Measurements from ENCODE around the gene CMTM8. TPM values are rescaled to one million over a fixed set of nuclear protein-coding genes. Genes with fewer than 3 reads are reported as not detected.

CMTM8 gene
- polyA plus RNA-seq, 1 donor = 1.0 TPM

DNA sequence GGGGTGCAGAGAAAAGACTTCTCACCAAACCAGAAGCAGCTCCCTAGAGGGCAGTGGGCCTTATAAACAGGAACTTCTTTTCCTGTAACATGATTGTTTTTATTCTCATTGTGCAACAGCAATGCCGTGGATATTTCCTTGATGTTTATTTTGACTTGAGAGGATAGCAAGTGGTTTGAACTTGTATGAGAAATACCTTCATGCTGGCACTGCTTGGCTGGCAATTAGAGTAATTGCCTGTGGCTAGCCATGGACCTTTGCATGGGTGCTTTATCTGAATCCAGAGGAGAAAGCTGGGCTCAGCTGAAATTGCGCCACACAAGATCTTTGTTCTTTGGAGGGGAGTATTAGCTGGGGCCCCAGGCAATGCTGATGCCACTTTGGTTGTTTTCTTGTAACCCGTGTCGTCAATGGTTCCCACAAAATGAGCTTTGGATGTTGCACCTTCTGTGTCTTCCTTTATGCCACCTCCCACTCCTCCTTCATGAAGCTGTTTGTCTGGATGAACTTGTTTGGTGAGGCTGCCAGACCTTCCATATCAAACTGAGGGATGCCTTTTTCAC, 37.9 kb downstream of the CMTM8 start:
- no peak for DNase-seq (ENCODE audit: low read depth)

DNA sequence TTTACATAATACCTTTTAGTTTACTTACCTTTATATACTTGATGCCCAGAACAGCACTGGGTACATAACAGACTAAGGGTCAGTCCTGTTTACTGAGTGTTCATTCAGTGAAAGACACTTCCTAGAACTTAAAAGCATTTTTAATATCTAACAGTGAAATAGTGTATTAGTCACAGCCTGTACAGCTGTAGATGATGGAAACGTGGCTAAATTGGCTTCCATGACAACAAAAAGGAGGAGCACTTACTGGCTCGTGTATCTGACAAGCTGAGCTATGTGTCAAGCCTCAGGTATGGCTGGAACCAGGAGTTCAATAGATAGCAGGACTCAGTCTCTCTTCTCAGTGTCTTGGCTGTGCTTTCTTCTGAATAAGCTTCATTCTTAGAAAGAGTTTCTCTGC, 40.2 kb downstream of the CMTM8 start:
- no peak for DNase-seq (ENCODE audit: low read depth)

DNA sequence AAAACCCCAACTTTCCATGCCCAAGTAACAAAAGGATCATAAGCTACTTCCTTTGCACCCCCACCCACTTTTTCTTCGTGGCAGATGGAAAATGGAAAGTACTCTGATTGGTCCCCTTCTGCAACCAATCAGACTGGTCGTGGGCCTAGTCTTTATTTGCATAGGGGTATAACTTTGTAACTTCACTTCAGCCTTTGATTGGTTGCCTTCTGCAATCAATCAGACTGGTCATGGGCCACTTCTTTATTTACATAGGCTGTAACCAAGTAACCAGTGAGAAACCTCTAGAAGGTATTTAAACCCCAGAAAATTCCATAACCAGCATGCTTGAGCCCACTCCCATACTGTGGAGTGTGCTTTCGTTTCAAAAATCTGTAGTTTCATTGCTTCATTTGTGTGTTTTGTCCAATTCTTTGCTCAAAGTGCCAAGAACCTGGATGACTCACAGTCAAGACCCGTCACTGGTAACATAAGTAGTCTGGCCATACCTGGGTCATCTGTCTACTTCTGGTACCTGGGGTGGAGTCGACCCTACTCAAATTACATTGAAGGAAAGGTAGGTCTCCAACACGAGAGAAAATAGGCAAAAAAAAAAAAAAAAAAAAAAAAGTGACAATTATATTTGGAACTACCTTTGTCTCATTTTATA, 41.9 kb downstream of the CMTM8 start:
- no peak for DNase-seq (ENCODE audit: low read depth)

DNA sequence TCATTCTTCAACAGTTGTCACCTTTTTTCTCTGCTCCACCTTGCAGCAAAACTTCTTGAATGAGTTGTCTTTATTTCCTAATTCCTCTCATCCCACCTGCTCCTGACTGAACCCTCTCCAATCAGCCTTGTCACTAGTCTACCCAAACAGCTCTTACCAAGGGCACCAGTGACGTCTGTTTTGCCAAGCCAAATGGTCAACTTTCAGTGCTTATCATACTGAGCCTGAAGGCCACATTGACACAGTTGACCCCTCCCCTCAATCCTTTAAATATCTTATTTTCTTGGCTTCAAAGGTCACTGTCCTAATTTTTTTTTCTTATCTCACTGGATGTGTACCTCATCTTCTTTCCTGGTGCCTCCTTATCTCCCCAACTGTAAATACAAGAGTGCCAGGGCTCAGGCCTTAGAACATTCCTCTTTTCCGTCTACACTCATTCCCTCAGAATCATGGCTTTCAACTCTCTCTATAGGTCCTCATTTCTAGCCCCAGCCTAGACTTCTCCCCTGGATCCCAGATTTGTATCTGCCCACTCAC, 43.2 kb downstream of the CMTM8 start:
- no peak for DNase-seq (ENCODE audit: low read depth)

DNA sequence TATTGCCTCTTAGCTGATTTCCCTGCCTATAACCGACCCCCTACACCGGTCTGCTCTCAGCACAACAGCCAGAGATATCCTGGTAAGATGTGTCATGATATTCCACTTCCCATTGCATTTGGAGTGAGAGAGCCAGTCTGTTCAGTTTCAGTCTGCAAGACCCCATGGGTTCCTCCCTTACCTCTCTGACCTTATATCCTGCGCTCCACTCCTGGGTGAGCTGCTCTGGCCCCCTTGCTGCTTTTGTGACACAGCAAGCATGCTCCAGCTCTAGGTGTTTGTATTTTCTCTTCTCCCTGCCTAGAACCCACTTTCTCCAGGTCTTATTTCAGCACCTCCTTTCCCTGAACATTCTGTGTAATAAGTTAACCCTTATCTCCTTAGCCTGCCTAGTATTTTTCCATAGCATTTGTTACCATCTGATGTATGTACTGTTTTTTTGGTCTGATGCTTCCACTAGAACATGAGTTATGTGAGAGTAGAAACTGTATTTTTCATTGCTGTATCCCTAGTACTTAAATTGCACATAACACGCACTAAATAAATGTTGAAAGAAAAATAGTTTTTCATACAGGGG, 44.2 kb downstream of the CMTM8 start:
- no peak for DNase-seq (ENCODE audit: low read depth)

DNA sequence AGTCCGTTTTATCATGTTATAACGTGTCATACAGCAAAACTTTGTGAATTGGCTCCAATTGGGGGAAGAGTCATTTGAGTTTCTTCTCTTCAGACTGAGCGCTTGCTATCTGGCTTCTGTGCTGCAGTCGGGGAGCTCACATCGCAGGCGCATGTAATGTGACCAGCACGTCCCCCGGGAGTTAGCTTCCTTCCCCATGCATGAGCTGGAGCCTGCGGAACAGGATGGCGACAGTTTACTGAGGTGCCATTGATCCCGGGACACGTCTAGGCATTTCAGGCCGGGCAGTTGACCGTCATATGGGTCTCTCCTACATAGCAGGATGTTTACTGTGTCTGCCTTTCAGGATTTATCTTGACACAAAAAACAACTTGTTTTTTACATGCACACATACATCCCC, 44.8 kb downstream of the CMTM8 start:
- no peak for DNase-seq (ENCODE audit: low read depth)

DNA sequence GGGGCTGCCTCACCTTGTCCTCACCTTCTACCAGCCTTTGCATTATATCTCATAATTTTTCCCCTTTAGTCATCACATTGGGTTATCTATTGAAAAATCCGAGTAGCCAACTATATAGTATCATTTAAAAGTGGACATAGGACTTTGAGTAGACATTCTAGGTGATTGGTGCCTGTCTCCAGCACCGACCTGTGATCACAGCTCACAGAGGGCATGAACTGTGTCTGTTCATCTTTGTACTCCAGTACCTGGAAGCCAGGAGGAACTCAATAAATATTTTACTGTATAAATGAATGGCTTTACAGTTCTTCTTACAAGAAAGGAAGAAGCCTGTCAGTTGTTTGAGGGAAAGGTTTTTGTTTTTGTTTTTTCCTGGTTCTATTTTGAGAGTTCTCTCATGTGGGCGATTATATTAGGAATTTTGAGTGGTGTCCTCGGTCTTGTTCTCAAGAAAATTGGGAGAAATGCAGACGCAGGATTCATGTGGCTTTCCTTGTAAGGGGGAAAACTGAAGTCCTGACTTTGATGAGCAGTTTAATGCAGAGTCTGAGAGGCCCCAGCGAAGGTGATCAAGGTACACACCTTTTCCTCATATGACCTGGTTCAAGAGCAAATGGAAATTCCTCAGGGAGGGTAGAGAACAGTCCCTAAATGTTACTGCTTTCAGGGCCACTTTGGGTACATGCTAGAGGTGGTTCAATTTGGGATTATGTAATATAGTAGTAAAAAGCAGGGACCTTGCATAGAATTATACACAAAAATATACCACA, 46.1 kb downstream of the CMTM8 start:
- no peak for DNase-seq (ENCODE audit: low read depth)

DNA sequence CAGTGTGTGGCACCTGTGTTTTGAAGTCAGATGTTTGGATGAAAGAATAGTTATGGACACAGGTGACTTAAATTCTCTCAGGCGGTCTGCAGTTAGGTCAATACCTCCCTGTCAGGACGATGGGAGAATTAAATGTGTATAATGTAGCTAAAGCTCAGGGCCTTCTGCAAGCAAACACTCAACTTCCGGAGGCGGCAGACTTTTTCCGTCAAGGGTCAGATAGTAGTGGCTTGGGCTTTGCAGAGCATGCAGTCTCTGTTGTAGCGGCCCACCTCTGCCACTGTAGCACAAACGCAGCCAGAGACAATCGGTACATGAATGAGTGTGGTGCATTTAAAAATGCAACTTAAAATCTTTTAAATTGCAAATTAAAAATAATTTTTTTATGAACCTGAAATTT, 47.4 kb downstream of the CMTM8 start:
- no peak for DNase-seq (ENCODE audit: low read depth)

DNA sequence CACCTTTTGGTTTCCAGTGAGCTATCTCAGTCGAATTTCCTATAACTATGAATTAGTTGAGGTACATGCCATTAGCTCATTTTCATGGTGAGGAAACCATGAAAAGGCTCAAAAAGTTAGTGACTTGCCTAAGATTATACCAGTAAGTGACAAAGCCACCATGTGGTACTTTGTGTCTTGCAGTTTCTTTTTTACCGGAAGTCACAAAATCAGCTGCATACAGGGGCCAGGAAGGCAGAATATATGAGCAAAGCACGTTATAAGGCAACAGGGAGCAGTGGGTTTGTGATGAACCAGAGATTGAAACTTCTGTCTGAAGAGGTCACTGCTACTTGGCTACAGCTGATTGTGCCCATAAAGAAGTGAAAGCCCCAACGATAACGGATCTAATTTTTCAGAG, 50.3 kb downstream of the CMTM8 start:
- no peak for DNase-seq (ENCODE audit: low read depth)

DNA sequence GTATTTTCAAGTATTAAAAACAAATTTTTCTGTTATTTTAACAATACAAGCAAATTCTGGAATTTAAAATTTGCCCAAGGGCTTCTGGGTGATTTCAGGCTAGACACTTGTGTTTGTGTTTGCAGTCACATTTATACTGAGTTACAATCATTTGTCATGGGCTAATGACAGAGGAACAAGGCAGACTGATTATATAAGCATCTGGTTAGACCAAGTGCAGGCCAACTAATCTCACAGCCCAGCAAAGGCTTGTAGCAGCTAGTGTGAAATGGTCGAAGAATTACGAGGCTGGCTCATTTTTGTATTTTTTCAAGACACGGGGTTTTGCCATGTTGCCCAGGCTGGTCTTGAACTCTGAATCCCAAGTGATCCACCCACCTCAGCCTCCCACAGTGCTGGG, 52.1 kb downstream of the CMTM8 start:
- DNase-seq (ENCODE audit: low read depth) = no peak

DNA sequence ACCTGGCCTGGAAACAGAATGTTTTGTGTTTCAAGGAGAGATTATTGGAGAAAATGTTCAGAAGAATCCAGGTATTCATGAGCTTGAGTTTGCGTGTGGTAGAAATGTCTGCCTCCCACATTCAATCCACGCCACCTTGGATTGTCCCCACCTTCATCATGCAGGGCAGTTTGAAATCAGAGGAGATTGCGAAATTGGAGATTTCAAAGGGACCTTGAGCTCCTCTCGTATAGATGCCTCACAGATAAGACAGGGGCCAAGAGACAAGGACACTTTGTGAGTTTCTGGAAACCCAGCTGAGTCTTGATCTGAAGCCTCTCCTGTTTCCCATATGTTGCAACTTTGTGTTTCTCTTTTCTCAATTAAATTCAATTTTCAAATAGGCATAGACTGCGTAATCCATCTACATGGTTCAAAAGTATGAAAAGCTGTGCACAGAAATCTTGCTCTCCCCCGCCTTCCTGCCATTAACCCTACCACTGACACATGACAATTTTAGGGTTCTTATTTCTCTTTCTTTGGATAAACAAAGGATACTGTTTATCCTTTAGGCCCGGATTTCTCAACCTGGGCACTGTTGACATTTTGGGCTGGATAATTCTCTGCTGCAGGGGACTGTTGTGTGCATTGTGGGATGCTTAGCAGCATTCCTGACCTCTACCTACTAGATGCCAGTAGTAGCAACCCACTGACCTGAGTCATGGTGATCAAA, 53.8 kb downstream of the CMTM8 start:
- DNase-seq (ENCODE audit: low read depth) = no peak

DNA sequence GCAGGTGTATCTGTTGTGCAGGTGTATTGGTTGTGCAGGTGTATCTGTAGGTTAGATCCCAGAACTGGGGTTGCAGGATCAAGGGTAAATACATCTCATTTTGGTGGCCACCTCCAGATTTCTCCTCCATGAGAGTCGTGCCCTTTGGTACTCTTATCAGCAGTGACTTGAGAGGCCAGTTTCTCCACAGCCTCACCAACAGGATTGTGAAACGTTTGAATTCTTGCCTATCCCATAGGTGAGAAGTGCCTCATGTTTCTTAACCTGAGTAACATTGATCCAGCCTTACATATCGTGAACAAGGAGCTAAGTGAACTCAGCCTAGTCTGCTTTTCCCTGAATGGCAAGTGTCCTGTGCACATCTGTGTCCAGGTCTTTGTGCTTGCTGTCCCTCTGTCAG, 55.4 kb downstream of the CMTM8 start:
- DNase-seq (ENCODE audit: low read depth) = no peak

DNA sequence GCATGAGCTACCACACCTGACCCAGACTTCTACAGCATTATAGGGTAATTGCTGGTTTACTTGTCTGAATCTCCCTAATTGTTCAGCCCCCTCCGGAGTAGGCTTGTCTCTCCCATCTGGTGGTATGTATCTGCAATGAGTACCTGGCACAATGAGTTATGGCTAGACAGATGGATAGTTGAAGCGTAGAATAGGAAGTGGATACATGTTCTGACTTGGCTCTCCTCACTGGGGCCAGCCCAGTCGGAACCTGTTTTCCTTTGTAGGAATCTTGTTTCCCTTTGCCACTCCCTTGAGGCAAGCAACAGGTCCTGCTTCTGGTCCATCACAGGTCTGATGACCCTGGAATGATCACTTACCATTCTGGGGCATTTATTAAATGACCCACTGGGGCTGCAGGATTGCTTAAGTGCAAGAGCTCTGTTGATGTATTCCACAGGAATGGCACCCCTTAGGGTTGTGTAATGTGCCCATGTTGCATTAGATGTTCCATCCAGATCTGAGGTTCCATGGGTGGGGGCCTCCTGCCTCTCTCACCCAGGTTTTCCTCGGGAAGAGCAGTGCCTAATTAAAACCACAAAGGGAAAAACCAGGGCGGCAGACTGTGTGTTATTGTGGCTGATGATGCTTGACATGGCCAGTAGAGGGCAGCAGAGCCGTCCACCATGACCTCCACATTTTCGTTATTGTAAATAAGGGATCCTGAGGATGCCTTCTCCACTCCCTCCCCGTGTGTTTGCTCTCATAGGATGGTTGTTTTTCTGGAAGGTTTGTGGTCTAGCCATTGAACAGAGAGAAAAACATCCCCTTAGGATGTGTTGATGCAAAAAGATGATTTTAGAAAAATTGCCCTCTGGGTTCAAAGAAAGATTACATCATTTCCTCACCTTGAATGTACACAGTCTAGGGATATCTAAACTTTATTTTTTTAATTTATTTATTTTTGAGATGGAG, 58.0 kb downstream of the CMTM8 start:
- no peak for DNase-seq (ENCODE audit: low read depth)

DNA sequence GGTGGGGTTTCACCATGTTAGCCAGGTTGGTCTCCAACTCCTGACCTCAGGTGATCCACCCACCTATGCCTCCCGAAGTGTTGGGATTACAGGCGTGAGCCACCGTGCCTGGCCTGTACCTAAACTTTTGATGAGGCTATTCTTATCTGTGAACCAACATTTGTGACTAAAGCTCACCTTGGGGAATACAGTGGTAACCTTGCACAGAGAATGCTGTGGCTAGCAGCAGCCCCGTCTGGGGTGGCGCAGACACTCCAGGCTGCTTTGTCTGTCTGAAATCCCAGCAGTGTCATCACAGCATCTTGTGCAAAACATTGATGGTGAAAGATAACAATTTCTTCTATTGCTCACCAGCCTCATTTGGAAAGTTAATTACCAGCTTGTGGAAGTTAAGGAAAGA, 58.9 kb downstream of the CMTM8 start:
- no peak for DNase-seq (ENCODE audit: low read depth)

DNA sequence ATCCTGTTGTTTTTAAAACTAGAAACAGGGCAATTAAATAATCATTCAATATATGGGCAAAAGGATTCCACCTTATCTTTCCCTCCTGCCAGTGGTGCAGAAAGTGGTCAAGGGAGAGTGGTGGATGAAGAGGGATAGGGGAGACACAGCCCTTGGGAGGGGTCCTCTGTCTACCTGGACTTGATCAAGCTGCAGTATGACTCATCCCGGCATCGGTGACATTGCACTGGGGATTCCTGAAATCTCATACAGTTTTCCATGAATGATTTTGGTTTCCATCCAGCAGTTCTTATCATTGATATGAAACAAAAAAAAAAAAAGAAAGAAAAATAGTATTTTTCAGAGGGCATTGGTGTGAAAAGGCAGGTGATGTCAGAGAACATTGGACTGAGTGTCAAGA, 62.9 kb downstream of the CMTM8 start:
- no peak for DNase-seq (ENCODE audit: low read depth)

DNA sequence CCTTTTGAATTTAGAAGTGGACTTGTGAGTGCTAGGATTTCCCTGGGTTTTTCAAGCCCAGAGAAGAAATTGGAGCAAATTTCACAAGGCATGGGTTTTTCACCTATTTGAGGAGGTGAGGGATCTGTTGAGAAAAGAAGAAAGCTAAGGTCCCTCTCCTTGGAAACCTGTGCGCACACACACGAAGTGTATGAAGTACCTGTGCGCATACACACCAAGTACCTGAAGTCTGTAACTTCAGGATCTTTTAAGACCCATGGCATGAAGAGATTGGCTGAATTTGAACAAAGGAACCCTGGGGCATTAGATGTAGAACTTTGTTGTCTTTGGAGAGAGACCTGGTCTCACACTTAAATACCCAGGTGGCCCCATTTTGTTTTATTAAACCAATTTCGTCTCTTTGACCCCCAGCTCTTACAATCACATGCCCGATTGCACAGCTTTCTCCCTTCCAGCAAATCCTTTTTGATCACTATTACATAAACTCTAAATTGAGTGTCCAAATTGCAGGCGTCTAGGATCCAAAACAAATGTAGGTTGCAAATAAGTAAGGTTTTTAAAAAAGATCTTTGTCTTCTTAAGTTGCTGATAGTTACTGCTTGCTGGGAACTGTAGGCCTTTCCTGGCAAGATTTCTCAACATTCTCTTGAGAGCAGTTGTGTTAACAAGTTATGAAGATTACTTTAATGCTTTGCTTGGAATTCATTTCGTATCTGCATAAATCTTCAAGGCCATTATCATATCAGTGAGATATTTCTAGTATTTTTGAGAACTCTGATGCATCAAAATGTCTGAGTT, 64.3 kb downstream of the CMTM8 start:
- no peak for DNase-seq (ENCODE audit: low read depth)

DNA sequence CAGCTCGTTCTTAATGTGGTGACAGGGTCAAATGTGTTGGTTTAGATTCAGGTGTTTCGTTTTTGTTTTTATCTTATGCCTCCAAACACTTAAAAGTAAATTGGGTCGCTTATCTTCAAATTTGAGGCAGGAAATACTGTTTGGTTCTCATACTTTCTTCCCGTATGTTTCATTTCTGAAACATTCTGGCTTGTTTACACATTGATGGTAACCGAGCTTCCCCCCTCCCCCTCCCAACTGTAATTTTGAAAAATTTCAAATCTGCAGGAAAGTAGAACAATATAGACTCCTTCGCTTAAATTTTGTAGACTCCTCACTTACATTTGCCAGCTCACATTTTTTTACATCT, 64.9 kb downstream of the CMTM8 start:
- no peak for DNase-seq (ENCODE audit: low read depth)

DNA sequence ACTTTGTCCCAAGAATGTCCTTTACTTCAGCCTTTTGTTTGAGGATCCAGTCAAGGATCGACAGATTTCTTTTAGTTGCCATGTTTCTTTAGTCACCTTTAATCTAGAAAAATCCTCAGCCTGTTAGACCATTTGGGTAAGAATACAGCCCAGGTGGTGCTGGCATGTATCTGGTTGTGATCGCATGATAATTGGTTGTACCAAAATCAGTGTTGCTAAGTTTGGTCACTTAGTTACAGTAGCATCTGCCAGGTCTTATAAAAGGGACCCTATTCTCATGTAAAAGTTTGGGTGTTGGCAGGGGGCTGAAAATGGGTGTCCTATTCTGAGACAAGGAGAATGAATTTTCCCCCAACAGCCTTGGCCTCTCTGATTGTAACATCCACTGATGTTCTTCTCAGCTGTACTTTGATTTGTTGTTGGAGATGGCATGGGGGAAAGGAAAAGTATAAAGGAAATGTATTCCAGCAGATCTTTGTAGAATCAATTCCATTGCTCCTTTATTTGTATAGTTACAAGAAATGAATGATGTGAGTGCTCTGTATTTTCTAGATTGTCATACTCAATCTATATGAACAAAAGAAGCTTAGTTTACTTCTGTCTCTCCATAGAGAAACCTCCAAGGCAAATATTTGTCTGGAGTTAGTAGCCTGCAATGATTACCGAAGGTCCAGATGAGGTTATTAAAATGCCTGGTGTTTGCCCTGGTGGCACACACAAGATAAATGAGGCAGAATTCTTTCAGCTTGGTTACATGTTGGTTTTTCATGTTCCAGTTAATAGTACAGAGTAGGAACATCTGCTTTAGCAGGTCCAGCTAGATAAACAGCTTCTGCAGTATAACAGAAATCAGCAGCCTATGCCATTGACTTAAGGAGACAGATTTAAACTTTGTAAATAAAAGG, 65.7 kb downstream of the CMTM8 start:
- DNase-seq (ENCODE audit: low read depth) = no peak

DNA sequence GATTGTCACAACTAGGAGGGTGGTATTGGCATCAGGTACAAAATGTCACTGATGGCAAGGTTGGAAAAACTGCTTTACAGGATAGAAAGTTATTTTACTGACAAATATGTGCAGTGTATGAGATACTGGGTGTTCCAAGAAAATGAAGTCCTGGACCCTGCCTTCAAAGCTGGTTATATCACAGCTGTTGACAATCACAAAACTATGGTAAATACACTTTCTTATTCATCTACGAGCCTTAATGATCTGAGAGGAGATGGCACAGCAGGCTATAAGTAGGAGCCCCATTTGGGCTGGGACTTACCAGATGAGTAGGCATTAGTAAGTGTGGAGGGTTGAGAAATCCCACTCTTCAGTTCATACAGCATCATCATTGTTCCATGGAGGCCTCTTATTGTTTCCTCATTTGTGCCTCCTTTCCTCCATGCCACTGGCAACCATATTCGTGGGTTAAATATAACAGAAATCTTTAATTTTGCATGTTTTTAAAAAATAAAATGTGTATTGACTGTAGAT, 66.9 kb downstream of the CMTM8 start:
- DNase-seq (ENCODE audit: low read depth) = no peak
